Panc1 (cell line): ENCODE data around the gene LIMA1. TPM values are rescaled to one million over a fixed set of nuclear protein-coding genes. Genes with fewer than 3 reads are reported as not detected.
A peak's percentile ranks its signal among the peaks of the same experiment; 100 is the strongest.

Source experiments
- ATAC-seq: fragments of 200-7000 bp; cut with Tn5 transposase; 2 replicates; pipeline ENCODE4 v1.9.1; 2020; ENCODE audit warnings: mild to moderate bottlenecking, moderate library complexity
- BruUV-seq: library from RNA; stranded (reverse); fragments of 400-500 nt; replicated peaks from 2 replicates; lab custom pipeline; 2021; lab: Mats Ljungman, UMichigan
- CTCF ChIA-PET: fragments of 300-600 bp; sonication (Branson Sonifier 250); formaldehyde crosslinking; loops from one replicate; lab custom pipeline; 2022; ENCODE audit warnings: antibody characterized with exemption; lab: Charles Lee
- POLR2A ChIA-PET: fragments of 300-600 bp; sonication (Branson Sonifier 250); formaldehyde crosslinking; loops from one replicate; lab custom pipeline; 2022; ENCODE audit warnings: antibody characterized with exemption; lab: Charles Lee
- DNase-seq: peaks from one replicate; pipeline ENCODE4 v3.0.0-alpha.2; 2010; ENCODE audit warnings: low read depth, low spot score
- H3K27ac ChIP-seq: 2 replicates; pipeline ENCODE4 v1.5.1; 2011; ENCODE audit warnings: mild to moderate bottlenecking, low read length, inconsistent platforms
- H3K27me3 ChIP-seq: fragments of 200-500 bp; sonication (Bioruptor generic); 2 replicates; pipeline ENCODE4 v1.6.0; 2014; ENCODE audit warnings: low read length, inconsistent platforms; ENCODE audit not compliant: control insufficient read depth, insufficient read depth
- H3K36me3 ChIP-seq: fragments of 200-500 bp; sonication (Bioruptor generic); 2 replicates; pipeline ENCODE4 v1.5.1; 2014; ENCODE audit warnings: inconsistent platforms, mild to moderate bottlenecking, low read length, moderate library complexity; ENCODE audit not compliant: control insufficient read depth, insufficient read depth
- H3K4me1 ChIP-seq: 2 replicates; pipeline ENCODE4 v1.5.1; 2011; ENCODE audit warnings: inconsistent platforms, mild to moderate bottlenecking, low read length, moderate library complexity; ENCODE audit not compliant: control insufficient read depth, insufficient read depth
- H3K4me3 ChIP-seq, 2 experiments: 2 replicates each; pipeline ENCODE4 v1.5.1; 2011 to 2012; ENCODE audit warnings: low read depth in 2 of 2, low read length in 2 of 2, mild to moderate bottlenecking in 2 of 2, inconsistent platforms in 1 of 2, moderate library complexity in 1 of 2
- H3K9me3 ChIP-seq: fragments of 200-500 bp; sonication (Bioruptor generic); 2 replicates; pipeline ENCODE4 v1.5.1; 2014; ENCODE audit warnings: low read depth, mild to moderate bottlenecking, inconsistent platforms, low read length, moderate library complexity; ENCODE audit not compliant: control insufficient read depth, insufficient read depth
- CTCF ChIP-seq: fragments of 450-650 bp; IDR thresholded peaks from 2 replicates; pipeline ENCODE4 v1.5.1; 2017; ENCODE audit warnings: mild to moderate bottlenecking
- POLR2AphosphoS5 ChIP-seq: IDR thresholded peaks from 2 replicates; pipeline ENCODE4 v1.6.1; 2012; ENCODE audit warnings: mild to moderate bottlenecking, low read depth, low read length, moderate library complexity
- REST ChIP-seq, 2 experiments: IDR thresholded peaks; 2 replicates each; pipeline ENCODE4 v1.6.1; 2011 to 2012; ENCODE audit warnings: low read depth in 2 of 2, control low read depth in 1 of 2, low read length in 1 of 2, mild to moderate bottlenecking in 1 of 2, moderate library complexity in 1 of 2; ENCODE audit not compliant: insufficient read depth in 1 of 2
- SIN3A ChIP-seq: IDR thresholded peaks from 2 replicates; pipeline ENCODE4 v1.6.1; 2012; ENCODE audit warnings: low read depth, mild to moderate bottlenecking, low read length, moderate library complexity, borderline replicate concordance; ENCODE audit not compliant: insufficient read depth
- TCF7L2 ChIP-seq: IDR thresholded peaks from 2 replicates; pipeline ENCODE4 v1.6.1; 2011; ENCODE audit warnings: mild to moderate bottlenecking, low read depth, low read length, inconsistent platforms
- in situ Hi-C: cut with HindIII; loops from 2 replicates; pipeline ENCODE4 v1.10.0; 2016; ENCODE audit warnings: low sequenced_read_pairs, low pct_unique_long_range_greater_than_20kb
- intact Hi-C: fragments of 100-400 bp; cut with micrococcal nuclease; formaldehyde crosslinking; loops from one replicate; pipeline ENCODE4 v1.10.0; 2022; ENCODE audit not compliant: unreplicated experiment
- total RNA-seq: library from RNA; stranded (reverse); gene quantifications from one replicate; pipeline ENCODE4 v1.2.1, GENCODE V29; 2021; ENCODE audit not compliant: unreplicated experiment

The LIMA1 gene
- total RNA-seq, 1 experiment from 2014 or later = 155 TPM

DNA sequence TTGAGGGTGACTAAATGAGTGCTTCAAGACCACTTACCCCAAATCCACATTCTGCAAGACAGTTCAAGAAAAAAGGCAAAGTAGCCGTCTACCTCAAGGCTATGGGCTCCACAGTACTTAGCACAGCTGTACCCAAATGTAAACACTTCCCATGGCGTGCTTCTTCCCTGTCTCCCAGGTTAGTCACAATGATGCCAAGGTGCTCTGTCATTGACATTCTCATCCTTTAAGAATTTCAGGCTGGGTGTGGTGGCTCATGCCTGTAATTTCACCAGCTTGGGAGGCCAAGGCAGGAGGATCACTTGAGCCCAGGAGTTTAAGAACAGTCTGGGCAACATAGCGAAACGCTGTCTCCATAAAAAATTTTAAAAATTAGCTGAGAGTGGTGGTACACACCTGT is 64.9 kb downstream of the LIMA1 start:
- Histone ChIP-seq H3K4me1 (peaks cover 33% of the 10 kb centered on the region), H3K9me3 (no peaks in the 10 kb centered on the region), H3K36me3 (no peaks in the 10 kb centered on the region), H3K27ac (peak overlapping the region; percentile 62), H3K4me3 (no peak overlapping the region; a peak in 1 of 4 replicates), H3K27me3 (no peaks in the 10 kb centered on the region)
- intact Hi-C loops = no loop called here
- TF ChIP-seq CTCF (no peak), REST (IDR thresholded peaks at IDR 0.05; ENCODE audit: insufficient read depth in 1 of 2, low read depth in 2 of 2, low read length in 1 of 2) (no peak)
- POLR2A ChIA-PET = interaction anchor here (0.6 kb wide), 1 partner anchor 69 kb away, joined by 3 read pairs; no protein-coding TSS in a partner anchor
- BruUV-seq = no TSS peak
- peak; percentile 81 for DNase-seq
- no peak for ATAC-seq
- in situ Hi-C loops = no loop called here
- CTCF ChIA-PET = no interaction called here

DNA sequence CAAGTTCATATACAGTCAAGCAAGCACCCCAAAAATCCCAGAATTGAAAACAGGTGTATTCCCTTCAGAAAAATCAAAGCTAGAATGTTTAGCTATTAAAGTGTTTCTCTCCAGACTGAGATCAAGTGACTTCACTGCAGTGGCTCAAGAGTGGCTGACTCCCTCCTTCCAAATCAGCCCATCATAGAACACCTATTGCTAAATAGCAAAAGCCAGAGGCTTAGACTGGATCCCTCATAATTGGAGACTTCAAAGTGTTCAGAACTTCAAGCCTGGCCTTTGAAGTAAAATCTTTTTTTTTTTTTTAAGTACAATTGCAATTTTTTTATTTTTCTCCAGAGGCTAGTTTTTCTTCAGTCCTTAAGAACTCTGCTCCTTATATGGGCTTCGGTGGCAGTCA is 66.1 kb downstream of the LIMA1 start:
- intact Hi-C loops (no loop called here), in situ Hi-C loops (no loop called here)
- Histone ChIP-seq H3K27ac (peak overlapping the region; percentile 62), H3K4me3 (no peak overlapping the region), H3K4me1 (peaks cover 33% of the 10 kb centered on the region), H3K9me3 (no peaks in the 10 kb centered on the region), H3K36me3 (no peaks in the 10 kb centered on the region), H3K27me3 (no peaks in the 10 kb centered on the region)
- DNase-seq = no peak
- CTCF ChIA-PET = no interaction called here
- POLR2A ChIA-PET = interaction anchor here (0.6 kb wide), 1 partner anchor 29 kb away, joined by 4 read pairs; no protein-coding TSS in a partner anchor
- TF ChIP-seq REST (IDR thresholded peaks at IDR 0.05; ENCODE audit: insufficient read depth in 1 of 2, low read depth in 2 of 2, low read length in 1 of 2) (no peak), SIN3A (no peak), POLR2AphosphoS5 (no peak), CTCF (no peak), TCF7L2 (0 out of 2 replicates have a peak, but pooled peaks have one; percentile 32)
- no peak for ATAC-seq
- BruUV-seq = no TSS peak
